HG03060 (cell line): ENCODE data around the gene MXRA8.
"Not testable (repeated sequence)": the region's sequence is repeated elsewhere in the genome, so short reads cannot be mapped to it uniquely, and the experiment has no call there.

Experiments
- ATAC-seq: cut with Tn5 transposase; IDR thresholded peaks from one replicate; pipeline ENCODE4 v1.9.1; 2021; ENCODE audit warnings: low read depth, moderate number of reproducible peaks; ENCODE audit not compliant: unreplicated experiment

The MXRA8 gene, protein sequence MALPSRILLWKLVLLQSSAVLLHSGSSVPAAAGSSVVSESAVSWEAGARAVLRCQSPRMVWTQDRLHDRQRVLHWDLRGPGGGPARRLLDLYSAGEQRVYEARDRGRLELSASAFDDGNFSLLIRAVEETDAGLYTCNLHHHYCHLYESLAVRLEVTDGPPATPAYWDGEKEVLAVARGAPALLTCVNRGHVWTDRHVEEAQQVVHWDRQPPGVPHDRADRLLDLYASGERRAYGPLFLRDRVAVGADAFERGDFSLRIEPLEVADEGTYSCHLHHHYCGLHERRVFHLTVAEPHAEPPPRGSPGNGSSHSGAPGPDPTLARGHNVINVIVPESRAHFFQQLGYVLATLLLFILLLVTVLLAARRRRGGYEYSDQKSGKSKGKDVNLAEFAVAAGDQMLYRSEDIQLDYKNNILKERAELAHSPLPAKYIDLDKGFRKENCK

GRCh38 chr1:1358433-1359271 is at the start of gene MXRA8:
MXRA8 (minus strand) TSS chr1:1358555; CDS start chr1:1358504, 51 bp downstream.
- ATAC-seq, result no peak

GRCh38 chr1:1407636-1408318 is 49.4 kb upstream of the MXRA8 start:
- peak; percentile 6 for ATAC-seq

DNA sequence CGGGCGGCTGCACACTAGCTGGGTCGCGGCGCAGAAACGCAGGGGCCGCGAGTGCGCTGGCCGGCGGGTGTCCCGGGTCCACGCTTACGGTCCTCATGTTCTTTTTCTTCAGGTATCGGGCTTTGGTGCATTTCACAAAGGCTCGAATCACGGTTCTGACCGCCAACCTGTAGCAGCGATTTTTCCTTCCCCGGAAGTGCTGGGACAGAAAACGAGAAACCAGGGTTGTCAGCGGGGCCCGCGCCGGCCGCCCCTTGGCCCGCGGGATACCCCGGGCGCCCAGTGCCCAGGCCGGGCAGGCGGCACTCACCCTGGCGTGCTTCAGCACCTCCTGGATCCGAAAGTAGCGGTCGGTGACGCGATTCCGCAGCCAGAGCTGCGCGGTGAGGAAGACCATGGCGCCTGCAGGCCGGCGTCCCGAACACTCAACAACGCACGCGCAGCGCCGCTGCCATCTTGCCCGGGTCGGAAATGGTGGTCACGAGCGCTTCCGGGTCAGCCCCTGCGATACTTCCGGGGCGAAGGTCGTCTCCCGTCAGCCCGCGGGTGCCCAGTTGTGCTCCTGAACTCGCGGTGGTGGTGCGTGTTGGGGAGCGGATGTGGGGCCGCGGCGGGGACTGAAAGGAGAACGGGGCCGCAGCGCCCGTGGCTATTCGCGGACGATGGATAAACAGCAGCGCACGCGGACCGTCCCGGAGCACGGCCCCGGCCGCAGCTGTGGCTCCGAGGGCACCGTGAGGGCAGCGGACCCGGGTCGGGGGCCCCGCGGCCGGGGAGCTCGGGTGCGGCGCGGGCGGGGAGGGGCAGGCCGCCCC is 48.7 kb upstream of the MXRA8 start, which contains the start of gene MRPL20:
MRPL20 (minus strand) TSS at position 473 of the 815 bp plus-strand sequence; CDS start at position 397, 76 bp downstream.
- peak; percentile 72 for ATAC-seq

DNA sequence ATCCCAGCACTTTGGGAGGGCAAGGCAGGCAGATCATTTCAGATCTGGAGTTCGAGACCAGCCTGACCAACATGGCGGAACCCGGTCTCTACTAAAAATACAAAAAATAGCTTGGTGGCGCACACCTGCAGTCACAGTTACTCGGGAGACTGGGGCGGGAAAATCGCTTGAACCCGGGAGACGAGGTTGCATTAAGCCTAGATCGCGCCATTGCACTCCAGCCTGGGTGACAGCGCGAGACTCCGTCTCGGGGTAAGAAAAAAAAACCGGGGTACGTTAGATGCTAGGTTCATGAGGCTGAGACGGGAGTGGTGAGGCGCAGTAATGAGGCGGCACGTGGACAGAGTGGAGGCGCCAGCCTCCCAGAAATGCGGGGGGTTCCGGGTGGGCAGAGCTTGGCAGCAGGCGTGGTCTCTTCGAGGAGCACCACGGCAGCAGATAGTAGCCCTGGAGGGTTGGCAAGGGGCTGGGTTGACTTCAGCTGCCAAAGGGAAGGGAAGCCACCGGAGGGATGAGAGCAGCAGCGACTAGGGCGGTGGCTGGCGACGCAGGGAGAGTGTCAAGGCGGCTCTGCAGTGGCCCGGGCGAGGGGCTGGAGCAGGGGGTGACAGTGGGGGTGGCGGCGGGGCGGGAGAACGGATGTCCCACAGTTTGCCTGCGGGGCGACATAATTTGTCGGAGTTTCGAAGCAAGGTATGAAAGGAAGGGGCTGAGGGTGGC is 47.9 kb upstream of the MXRA8 start:
- no peak for ATAC-seq

- ATAC-seq, result no peak
Measured at GRCh38 chr1:1403653-1404052, 45.3 kb upstream of the MXRA8 start.

GRCh38 chr1:1402901-1403392 is 44.6 kb upstream of the MXRA8 start:
- not testable (repeated sequence) for ATAC-seq

- ATAC-seq, result no peak
Measured at GRCh38 chr1:1402072-1402900, 43.9 kb upstream of the MXRA8 start.

- no peak for ATAC-seq
Measured at GRCh38 chr1:1401457-1402010, 43.2 kb upstream of the MXRA8 start.

- ATAC-seq, result no peak
Measured at GRCh38 chr1:1400576-1401456, 42.5 kb upstream of the MXRA8 start.

DNA sequence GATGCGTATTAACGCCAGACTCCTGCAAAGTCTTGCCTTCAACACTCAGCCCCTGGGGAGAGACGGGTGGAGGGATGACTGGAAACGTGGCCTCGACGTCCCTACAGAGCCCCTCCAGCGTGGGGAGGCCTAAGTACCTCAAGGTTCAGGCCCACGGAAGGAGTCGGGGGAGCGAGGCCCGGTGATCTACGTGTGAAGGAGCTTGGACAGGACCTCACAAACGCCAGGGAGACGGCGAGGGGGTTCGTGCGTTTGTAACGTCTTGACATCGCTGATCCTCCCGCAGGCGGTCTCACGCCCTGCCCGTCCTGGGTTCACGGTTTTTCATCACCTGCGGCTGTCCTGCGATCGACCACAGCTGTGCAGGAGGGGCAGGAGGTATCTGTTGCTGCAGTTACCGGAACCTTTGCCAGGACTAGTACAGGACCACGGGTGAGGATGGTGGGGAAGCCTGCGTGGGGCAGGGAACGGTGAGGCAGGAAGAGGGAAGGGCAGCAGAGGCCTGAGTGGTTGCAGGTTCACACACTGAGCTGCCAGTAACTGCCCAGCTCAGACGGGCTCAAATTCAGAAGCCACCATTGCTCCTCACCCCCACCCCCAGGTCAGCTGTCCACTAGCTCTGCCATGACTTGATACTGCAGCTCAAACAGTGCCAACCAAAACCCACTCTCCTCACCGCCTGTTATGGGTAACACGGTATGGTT is 41.7 kb upstream of the MXRA8 start:
- ATAC-seq, result no peak

DNA sequence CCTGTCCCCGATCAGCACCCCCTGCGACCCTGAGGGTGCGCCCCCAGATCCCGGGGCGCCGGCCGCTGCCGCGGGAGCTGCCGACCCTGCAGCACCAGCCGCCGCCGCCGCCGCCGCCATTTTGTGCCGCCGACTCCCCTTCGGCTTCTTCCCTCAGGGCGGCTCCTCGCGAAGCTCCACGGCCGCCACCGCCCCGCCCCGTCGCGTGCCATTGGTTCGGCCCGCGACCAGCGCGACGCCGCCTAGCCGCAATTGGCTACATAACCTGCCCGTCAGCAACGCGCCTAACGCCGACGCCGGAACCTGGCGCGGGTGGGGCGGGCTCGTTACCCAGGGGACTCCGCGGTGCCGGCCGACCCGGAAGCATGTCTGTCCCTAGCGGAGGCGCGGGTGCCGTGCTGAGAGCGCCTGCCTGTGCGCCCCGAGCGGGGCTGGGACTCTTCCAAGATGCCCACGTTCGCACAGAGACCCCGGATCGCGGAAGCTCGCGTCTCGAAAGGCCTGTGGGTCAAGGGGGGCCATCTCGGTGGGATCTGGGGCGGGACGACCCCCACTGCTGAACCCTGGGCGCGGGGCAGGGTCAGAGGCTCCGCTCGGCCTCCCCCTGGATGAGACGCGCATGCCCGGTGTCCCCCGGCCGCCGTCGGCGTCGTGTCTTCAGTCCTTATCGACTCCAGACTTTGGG is 41.0 kb upstream of the MXRA8 start, which contains the start of gene CCNL2:
CCNL2 (minus strand) TSS at position 149 of the 685 bp plus-strand sequence; CDS start at position 120, 29 bp downstream.
- ATAC-seq, result peak; percentile 72

- ATAC-seq, result peak; percentile 21
Measured at GRCh38 chr1:1398677-1399186, 40.4 kb upstream of the MXRA8 start.

- ATAC-seq, result no peak
Measured at GRCh38 chr1:1397839-1398523, 39.6 kb upstream of the MXRA8 start.

DNA sequence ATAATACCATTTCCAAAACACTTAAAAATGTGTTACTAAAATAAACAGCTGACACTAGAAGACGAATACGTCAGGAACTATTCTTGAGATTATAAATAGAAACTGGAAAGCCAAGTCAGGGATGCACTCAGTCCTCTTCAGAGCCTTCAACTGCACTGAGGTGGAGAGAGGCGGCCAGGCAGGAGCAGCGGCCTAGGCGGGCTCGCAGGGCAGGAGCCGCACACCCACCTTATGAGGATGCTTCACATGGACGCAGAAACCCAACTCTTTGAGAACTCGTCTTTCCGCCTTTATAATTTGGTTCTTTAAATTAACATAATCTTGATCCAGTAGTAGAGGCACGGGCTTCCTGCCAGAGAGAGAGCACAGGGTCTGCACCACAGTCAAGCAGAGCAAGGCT is 36.8 kb upstream of the MXRA8 start:
- no peak for ATAC-seq

DNA sequence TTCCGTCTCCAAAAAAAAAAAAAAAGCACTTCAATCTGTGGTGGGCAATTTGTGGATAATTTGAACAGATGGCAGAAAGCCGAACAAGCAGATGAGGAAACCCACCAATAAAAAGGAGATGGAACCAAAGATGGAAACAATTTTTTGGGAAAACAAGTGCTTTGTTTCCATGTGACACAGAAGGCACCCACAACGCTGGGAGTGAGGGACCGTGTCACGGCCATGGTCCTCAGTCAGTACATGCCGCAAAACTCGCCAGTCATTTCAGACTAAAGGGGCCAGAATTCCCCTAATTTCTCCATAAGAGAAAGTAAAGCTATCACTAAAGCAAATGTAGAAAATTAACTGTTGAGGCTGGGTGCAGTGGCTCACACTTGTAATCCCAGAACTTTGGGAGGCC is 35.8 kb upstream of the MXRA8 start:
- no peak for ATAC-seq
